GM19467 (cell line): Measurements from ENCODE around the gene C17orf75.

Experiments
- ATAC-seq: cut with Tn5 transposase; IDR thresholded peaks from one replicate; pipeline ENCODE4 v1.9.1; 2021; ENCODE audit warnings: mild to moderate bottlenecking, moderate library complexity; ENCODE audit not compliant: unreplicated experiment

Gene C17orf75

DNA sequence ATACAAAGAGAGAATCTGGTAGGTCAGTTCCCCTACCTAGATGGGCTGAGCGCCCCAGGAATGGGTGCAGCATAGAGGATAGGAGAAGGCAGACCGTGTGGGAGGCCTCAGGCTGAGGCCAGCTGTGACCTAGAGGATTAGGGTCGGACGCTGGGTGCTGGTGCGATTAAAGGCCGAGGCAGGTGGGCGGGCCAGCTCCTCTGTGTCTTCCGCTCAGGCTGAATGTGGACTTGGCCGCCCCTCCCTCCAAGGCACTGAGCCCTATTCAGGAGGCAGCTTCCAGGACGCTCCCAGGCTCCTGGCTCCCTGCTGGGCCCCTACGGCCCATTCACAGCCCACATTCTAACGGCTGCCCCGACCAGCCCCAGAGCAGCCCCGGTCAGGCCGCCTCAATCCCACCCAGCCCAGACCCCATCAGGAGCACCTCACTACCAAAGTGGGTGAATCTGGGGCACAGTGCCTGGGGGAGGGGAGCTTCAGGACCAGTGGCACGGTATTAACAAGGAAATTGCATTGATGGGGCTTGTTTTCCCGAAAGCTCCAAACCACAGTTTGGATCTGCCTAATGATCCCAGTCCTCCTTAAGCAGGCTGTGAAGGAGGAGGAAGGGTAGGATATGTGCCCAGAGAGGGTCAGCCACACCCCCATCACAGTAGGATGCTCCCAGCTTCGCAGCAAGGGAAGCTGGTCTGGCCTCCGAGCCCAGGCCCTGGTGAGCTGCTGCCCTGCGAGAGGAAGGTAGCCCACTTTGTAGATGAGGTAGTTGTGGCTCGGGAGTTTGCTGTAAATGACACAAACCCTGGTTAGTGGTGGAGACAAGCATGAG lies 61.9 kb downstream of the C17orf75 start:
- ATAC-seq, result no peak

DNA sequence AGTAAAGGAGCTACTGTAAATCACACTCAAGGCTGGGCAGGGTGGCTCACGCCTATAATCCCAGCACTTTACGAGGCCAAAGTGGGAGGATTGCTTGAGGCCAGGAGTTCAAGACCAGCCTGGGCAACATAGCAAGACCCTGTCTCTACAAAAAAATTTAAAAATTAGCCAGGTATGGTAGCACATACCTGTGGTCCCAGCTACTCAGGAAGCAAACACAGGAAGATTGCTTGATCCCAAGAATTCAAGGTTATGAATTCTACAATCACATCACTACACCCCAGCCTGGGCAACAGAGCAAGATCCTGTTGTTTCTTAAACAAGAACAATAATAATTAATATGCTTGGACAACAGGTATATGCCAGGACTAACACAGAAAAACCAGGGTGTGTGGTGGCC lies 63.2 kb downstream of the C17orf75 start:
- ATAC-seq, result no peak
